ENCODE results near the gene COQ5. TPM values are rescaled to one million over a fixed set of nuclear protein-coding genes. Genes with fewer than 3 reads are reported as not detected.
A peak's percentile ranks its signal among the peaks of the same experiment; 100 is the strongest.
"Not testable (repeated sequence)": the region's sequence is repeated elsewhere in the genome, so short reads cannot be mapped to it uniquely, and the experiment has no call there.

The COQ5 gene
- total and polyA plus RNA-seq, 2 donors: 25.0 to 26.8 TPM

DNA sequence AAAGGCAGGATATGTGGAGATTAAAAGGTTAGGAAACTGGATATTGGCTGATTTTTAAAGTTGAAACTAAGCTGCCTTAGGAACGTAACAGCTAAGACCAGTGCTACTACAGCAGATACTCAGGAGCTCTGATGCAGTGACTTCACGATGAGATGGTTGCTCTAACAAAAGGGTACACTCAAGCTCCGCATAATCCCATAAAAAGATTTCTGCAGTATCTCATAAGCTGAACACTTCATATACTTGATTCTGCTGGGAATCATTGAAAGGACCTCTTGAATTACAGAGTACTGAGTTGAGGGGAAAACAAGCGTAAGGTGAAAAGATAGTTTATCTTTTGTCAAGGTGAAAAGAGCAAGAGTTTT, 8.9 kb upstream of the COQ5 start:
- no peaks in the 10 kb centered on the region for H3K36me3 ChIP-seq (ENCODE audit: insufficient read depth)
- WGBS: 28% methylated on average over 4 of the region's 4 CpGs
- H3K27ac ChIP-seq (ENCODE audit: low read depth): no peak overlapping the region
- peak overlapping the region; percentile 8 for H3K4me3 ChIP-seq (ENCODE audit: low read depth, low read length)
- no peak for DNase-seq (ENCODE audit: extremely low spot score)
- H3K4me1 ChIP-seq (ENCODE audit: insufficient read depth): peaks cover 8% of the 10 kb centered on the region

DNA sequence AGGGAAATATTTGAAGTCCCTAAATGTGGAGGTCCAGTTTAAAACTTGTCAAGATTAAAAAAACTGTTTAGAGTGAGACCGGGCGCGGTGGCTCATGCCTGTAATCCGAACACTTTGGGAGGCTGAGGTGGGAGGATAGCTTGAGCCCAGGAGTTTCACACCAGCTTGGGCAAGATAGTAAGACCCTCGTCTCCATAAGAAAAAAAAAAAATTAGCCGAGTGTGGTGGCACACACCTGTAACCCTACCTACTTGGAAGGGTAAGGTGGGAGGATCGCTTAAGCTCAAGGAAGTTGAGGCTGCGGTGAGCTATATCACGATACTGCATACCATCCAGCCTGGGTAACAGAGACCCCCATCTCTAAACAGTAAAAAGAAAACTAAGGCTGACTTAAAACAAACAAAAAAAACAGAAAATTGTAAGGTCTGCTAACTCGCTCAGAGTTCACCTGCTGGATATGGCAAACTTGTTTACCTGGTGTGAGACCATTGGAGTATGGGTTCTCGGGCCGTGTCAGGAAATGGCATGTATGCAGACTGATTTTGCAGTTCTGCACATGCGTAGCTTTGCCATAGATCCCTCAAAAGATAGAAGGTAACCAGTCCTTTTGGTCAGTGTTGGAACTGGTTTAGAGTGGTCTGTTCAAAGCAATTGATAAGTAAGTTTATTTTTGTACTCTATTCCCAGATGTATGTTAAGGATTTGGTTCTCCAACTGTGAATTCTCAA, 7.3 kb upstream of the COQ5 start:
- peaks cover 8% of the 10 kb centered on the region for H3K4me1 ChIP-seq (ENCODE audit: insufficient read depth)
- no peak overlapping the region for H3K27ac ChIP-seq (ENCODE audit: low read depth)
- H3K4me3 ChIP-seq (ENCODE audit: low read depth, low read length): peak overlapping the region; percentile 85
- 59% methylated on average over 13 of the region's 13 CpGs for WGBS
- no peaks in the 10 kb centered on the region for H3K36me3 ChIP-seq (ENCODE audit: insufficient read depth)
- DNase-seq (ENCODE audit: extremely low spot score): no peak

DNA sequence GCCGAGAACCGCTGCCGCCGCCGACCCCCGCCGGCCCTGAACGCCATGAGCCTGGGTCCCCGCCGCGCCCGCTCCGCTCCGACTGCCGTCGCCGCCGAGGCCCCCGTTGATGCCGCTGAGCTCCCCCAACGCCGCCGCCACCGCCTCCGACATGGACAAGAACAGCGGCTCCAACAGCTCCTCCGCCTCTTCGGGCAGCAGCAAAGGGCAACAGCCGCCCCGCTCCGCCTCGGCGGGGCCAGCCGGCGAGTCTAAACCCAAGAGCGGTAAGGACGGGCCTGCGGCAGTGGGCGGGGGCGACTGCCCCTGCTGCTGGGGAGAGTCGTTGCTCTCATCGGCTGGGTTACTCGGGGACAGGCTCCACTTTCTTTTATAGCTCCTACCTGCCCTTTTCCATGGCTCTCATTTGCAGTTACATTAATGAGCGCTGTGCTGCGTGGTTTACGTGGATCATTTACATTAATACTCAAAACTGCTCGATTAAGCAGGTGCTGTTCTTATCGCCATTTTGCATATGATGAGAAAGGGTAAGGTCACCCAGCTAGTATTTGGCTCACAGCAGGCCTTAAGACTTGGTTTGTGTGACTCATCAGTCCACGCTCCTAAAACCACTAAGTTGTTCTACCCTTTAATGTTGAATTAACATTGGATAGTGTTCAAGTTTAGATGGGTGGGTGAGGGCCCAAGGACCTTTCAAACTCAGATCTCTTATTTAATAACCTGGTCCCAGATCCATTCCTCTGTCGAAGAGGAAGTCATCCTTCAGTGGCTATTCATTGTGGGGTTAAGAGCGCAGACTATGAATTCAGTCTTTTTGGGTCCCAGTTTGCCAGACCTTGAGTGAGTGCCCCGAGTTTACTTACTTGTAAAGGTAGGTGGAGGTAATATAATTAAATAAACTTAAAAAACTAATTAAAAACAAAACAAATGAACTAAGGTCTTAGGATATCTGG, 6.0 kb upstream of the COQ5 start:
- peak overlapping the region; percentile 78 for H3K27ac ChIP-seq (ENCODE audit: low read depth)
- H3K36me3 ChIP-seq (ENCODE audit: insufficient read depth): no peaks in the 10 kb centered on the region
- peak overlapping the region; percentile 85 for H3K4me3 ChIP-seq (ENCODE audit: low read depth, low read length)
- WGBS: 1% methylated on average over 52 of the region's 52 CpGs
- no peak for DNase-seq (ENCODE audit: extremely low spot score)
- peaks cover 8% of the 10 kb centered on the region for H3K4me1 ChIP-seq (ENCODE audit: insufficient read depth)

DNA sequence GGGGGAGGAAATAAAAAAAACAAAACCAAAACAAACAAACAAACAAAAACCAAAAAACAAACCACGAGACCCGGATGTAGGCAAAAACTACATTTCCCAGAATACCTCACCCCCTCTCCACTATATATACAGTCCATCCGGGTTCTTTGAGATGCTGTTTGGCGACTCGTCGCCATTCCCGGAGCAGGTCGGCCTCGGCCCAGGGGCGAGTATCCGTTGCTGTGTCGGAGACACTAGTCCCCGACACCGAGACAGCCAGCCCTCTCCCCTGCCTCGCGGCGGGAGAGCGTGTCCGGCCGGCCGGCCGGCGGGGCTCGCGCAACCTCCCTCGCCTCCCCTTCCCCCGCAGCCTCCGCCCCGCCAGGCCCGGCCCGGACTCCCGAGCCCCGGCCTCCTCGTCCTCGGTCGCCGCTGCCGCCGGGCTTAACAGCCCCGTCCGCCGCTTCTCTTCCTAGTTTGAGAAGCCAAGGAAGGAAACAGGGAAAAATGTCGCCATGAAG, 5.3 kb upstream of the COQ5 start, which contains the start of gene RNF10:
Gene RNF10, plus strand, starts transcription at position 154 of the 500 bp plus-strand sequence. CDS start 456 bp downstream, outside the sequence.
- WGBS: under 1% methylated on average over 42 of the region's 43 CpGs

DNA sequence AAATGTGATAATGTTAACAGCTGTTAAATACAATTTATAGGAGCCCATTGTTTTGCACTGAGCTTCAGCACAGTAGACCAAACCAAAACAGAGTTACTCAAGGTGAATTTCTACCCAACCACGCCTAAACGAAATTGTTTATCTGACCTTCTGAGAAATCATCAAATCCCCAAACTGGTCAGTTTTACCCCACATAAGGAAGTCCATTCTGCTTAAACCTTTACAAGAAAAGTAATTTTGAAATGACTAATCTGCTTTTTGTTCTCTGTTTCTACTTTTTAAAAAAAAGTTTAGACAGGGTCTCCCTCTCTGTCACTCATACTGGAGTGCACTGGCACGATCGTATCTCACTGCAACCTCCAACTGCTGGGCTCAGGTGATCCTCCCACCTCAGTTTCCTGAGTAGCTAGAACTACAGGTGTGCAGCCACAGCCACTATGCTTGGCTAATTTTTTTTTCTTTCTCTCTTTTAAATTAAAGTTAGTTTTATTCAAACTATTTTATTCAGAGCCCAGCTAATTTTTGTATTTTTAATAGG, 3.8 kb upstream of the COQ5 start:
- 86% methylated on average over 4 of the region's 4 CpGs for WGBS
- H3K36me3 ChIP-seq (ENCODE audit: insufficient read depth): no peaks in the 10 kb centered on the region
- peaks cover 3% of the 10 kb centered on the region for H3K4me1 ChIP-seq (ENCODE audit: insufficient read depth)
- no peak for DNase-seq (ENCODE audit: extremely low spot score)
- H3K27ac ChIP-seq (ENCODE audit: low read depth): no peak overlapping the region
- H3K4me3 ChIP-seq (ENCODE audit: low read depth, low read length): no peak overlapping the region

More for the DNA sequence above, 5.3 kb upstream of the COQ5 start, which contains the start of gene RNF10:
- Histone ChIP-seq H3K4me3 (ENCODE audit: low read depth, low read length) (peak within 1 kb of the TSS; percentile 85), H3K4me1 (ENCODE audit: insufficient read depth) (peaks cover 5% of the 10 kb centered on the region), H3K27ac (ENCODE audit: low read depth) (peak within 1 kb of the TSS; percentile 78), H3K36me3 (ENCODE audit: insufficient read depth) (no peaks in the 10 kb centered on the region)
- DNase-seq (ENCODE audit: extremely low spot score): peak; percentile 88

DNA sequence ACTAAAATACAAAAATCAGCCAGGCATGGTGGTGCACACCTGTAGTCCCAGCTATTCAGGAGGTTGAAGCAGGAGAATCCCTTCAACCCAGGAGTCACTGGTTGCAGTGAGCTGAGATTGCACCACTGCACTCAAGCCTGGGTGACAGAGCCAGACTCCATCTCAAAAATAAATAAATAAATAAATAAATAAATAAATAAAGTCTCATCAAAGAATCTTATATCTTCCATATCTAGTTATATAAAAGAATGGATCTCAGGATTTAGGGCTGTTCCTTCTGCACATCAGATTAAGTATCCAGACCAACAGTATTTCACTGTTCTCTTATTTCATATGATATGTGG, 1.4 kb upstream of the COQ5 start:
- not testable (repeated sequence) for H3K27ac ChIP-seq (ENCODE audit: low read depth); H3K36me3 ChIP-seq (ENCODE audit: insufficient read depth); H3K4me1 ChIP-seq (ENCODE audit: insufficient read depth); DNase-seq (ENCODE audit: extremely low spot score)
- peak overlapping the region; percentile 83 for H3K4me3 ChIP-seq (ENCODE audit: low read depth, low read length)

DNA sequence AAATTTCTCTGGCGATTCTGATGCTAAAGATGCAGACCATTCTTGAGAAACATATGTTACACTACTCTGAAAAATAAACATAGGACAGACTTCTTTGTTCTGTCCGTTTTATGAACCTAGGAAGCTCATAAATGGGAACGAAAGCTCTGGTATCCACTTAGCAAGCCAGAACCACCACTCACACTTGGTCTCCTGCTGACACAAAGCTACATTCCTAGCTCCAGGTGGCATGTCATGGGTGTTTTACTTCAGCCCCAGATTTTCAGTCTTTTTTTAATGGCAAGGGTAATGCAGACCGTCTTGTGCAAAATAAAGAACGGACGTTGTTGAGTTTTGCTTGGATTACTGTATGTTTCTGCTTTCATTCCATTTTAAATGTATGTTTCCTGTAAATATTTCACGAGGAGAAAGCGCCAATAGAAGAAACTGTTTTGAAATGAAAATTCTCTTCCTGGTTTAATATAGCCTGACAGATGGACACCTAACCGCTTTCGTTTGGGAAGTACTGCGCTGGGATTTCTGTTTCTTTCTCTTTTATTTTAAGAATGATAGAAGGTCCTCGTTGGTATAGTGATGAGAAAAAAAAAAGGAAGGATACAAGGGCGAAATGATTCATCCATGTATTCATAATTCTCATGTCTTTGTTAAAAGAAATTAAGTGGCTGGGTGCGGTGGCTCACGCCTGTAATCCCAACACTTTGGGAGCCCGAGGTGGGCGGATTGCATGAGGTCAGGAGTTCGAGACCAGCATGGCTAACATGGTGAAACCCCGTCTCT, 871 bp upstream of the COQ5 start:
- no peaks in the 10 kb centered on the region for H3K4me1 ChIP-seq (ENCODE audit: insufficient read depth)
- no peak overlapping the region for H3K27ac ChIP-seq (ENCODE audit: low read depth)
- DNase-seq (ENCODE audit: extremely low spot score): peak; percentile 53
- 27% methylated on average over 19 of the region's 19 CpGs for WGBS
- no peaks in the 10 kb centered on the region for H3K36me3 ChIP-seq (ENCODE audit: insufficient read depth)
- peak overlapping the region; percentile 83 for H3K4me3 ChIP-seq (ENCODE audit: low read depth, low read length)

DNA sequence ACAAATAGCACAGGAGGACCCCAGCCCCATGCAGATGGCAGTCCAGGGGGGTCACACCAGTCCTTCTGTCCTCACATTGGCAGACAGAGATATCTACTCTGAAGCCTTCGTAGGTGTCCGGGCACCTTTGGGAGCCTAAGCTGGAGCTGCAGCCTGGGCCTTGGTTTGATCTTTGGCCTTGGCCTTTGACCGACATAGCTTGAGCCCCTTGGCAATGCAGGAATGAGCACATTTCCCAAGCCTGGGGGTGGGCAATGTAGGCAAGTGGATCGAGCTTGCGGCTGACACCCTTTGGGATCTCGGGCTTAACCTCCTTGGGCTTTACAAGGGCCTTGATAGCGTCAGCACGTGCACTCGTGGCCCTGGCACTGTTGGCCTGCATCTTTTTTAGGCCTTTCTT, 6.4 kb downstream of the COQ5 start:
- WGBS: 92% methylated on average over 9 of the region's 9 CpGs
- Histone ChIP-seq H3K4me3 (ENCODE audit: low read depth, low read length) (no peak overlapping the region), H3K36me3 (ENCODE audit: insufficient read depth) (no peaks in the 10 kb centered on the region), H3K27ac (ENCODE audit: low read depth) (no peak overlapping the region), H3K4me1 (ENCODE audit: insufficient read depth) (no peaks in the 10 kb centered on the region)
- no peak for DNase-seq (ENCODE audit: extremely low spot score)

DNA sequence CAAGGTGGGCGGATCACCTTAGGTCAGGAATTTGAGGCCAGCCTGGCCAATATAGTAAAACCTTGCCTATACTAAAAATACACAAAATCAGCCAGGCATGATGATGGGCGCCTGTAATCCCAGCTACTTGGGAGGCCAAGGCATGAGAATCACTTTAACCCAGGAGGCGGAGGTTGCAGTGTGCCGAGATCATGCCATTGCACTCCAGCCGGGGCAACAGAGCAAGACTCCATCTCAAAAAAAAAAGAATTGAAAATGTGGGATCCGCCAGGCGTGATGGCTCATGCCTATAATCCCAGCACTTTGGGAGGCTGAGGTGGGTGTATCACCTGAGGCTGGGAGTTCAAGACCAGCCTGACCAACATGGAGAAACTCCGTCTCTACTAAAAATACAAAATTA, 9.6 kb downstream of the COQ5 start:
- DNase-seq (ENCODE audit: extremely low spot score); H3K4me3 ChIP-seq (ENCODE audit: low read depth, low read length); H3K36me3 ChIP-seq (ENCODE audit: insufficient read depth); H3K27ac ChIP-seq (ENCODE audit: low read depth); H3K4me1 ChIP-seq (ENCODE audit: insufficient read depth): not testable (repeated sequence)
- WGBS: 97% methylated on average over 8 of the region's 8 CpGs

DNA sequence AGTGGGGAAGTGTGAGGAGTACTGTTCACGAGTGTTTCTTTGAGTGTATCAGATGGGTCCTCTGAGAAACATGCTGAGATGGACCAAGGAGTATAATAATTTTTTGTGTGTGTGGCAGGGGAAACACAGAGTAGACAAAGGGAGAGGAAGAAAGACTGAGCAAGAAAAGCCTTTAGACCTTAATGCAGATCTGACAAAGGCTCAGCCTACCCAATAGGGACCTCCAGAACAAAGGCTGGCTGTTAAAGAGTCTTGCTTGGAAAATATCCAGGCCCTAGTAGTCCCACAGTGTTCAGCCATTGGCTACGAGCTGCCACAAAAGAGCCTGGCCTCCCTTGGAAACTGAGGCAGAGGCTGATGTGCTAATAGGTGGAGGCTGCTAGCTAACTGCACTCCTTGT, 13.5 kb downstream of the COQ5 start:
- H3K4me3 ChIP-seq (ENCODE audit: low read depth, low read length): no peak overlapping the region
- DNase-seq (ENCODE audit: extremely low spot score): no peak
- 89% methylated on average over 2 of the region's 2 CpGs for WGBS
- no peaks in the 10 kb centered on the region for H3K4me1 ChIP-seq (ENCODE audit: insufficient read depth)
- H3K27ac ChIP-seq (ENCODE audit: low read depth): no peak overlapping the region
- peaks cover 6% of the 10 kb centered on the region for H3K36me3 ChIP-seq (ENCODE audit: insufficient read depth)

DNA sequence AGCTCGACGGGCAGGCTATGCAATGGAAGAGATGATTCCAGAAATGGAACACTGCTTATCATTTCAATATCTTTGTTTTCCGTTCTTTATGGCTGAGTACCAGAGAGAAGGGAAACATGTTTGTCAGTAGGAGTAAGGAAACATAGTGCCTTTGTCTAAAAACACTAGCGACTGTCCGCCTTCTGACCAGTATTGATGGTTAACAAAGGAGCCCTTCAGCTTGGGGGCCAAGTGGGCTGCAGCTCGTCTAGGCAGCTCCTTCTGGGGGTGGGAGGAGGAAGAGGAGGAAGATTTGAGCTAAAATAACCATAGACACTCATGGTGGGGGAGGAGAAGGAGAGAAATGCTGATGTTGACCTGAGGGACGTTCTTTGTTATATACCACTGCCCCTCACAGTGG, 15.0 kb downstream of the COQ5 start:
- no peak overlapping the region for H3K27ac ChIP-seq (ENCODE audit: low read depth)
- peaks cover 9% of the 10 kb centered on the region for H3K36me3 ChIP-seq (ENCODE audit: insufficient read depth)
- no peak overlapping the region for H3K4me3 ChIP-seq (ENCODE audit: low read depth, low read length)
- 89% methylated on average over 7 of the region's 7 CpGs for WGBS
- no peaks in the 10 kb centered on the region for H3K4me1 ChIP-seq (ENCODE audit: insufficient read depth)
- DNase-seq (ENCODE audit: extremely low spot score): no peak

DNA sequence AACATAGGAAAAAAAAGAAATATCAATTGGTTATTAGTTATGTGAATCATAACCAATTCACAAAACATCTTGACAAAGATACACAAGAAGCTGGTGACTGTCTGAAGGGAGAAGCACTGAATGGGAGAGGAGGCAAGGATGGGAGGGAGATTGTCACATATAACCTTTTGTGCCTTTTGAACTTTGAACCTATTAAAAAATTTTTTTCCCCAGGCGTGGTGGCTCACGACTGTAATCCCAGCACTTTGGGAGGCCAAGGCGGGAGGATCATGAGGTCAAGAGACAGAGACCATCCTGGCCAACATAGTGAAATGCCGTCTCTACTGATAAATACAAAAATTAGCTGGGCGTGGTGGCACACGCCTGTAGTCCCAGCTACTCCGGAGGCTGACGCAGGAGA, 20.4 kb downstream of the COQ5 start:
- Histone ChIP-seq H3K4me3 (ENCODE audit: low read depth, low read length) (no peak overlapping the region), H3K36me3 (ENCODE audit: insufficient read depth) (peaks cover 12% of the 10 kb centered on the region), H3K27ac (ENCODE audit: low read depth) (no peak overlapping the region), H3K4me1 (ENCODE audit: insufficient read depth) (no peaks in the 10 kb centered on the region)
- DNase-seq (ENCODE audit: extremely low spot score): no peak
- 95% methylated on average over 8 of the region's 8 CpGs for WGBS

DNA sequence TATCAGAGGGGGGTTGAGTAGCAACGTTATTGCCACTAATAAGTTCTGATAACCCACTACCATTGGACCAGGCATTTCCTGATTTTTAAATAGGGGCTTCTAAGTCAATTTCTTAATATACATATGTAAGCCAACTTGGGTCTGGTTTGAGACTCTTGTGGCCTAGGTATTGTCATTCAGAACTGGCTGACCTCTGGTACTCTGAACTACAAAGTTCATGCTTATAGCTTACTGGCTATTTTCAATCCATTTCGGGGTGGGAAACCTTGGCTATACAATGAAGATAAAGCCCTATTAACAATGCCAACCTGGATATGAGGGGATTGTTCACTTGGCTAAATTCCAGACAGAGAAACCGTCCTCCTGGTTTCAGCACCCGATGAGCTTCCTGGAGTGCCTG, 24.4 kb downstream of the COQ5 start:
- Histone ChIP-seq H3K27ac (ENCODE audit: low read depth) (no peak overlapping the region), H3K4me3 (ENCODE audit: low read depth, low read length) (no peak overlapping the region), H3K4me1 (ENCODE audit: insufficient read depth) (peaks cover 1% of the 10 kb centered on the region), H3K36me3 (ENCODE audit: insufficient read depth) (peaks cover 9% of the 10 kb centered on the region)
- DNase-seq (ENCODE audit: extremely low spot score): no peak
- WGBS: 75% methylated on average over 4 of the region's 4 CpGs

Measured in urinary bladder (tissue), 4 donors.